GM12801 (cell line): ENCODE results near the gene MILR1.

Experiments used
- TF ChIP-seq, protein P1 (sequence below): IDR thresholded peaks from one replicate; pipeline ENCODE4 v1.5.1; 2011; ENCODE audit warnings: control low read depth; ENCODE audit not compliant: insufficient read length; ENCODE audit errors: extremely low read depth

MILR1 gene

DNA sequence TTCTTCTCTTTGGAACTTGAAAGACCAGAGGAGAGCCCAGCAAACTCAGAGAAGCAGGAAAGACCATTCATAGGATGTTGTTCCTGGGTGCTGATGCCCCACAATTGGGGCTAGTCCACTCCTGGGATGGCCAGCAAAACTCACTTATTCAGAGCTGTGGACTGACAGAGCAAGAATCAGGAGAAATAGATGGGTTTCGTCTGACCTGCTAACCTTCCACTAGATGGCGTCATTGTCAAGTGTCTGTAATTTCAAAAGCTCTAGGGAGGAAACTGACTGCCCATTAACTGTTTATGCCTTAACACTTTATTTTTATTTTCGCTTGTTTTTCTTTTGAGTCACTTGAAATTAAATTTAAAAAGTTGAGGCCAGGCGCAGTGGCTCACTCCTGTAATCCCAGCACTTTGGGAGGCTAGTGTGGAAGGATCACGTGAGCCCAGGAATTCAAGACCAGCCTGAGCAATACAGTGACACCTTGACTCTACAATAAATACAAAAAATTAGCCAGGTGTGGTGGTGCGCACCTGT is 28.7 kb upstream of the MILR1 start:
- TF ChIP-seq, protein P1, sequence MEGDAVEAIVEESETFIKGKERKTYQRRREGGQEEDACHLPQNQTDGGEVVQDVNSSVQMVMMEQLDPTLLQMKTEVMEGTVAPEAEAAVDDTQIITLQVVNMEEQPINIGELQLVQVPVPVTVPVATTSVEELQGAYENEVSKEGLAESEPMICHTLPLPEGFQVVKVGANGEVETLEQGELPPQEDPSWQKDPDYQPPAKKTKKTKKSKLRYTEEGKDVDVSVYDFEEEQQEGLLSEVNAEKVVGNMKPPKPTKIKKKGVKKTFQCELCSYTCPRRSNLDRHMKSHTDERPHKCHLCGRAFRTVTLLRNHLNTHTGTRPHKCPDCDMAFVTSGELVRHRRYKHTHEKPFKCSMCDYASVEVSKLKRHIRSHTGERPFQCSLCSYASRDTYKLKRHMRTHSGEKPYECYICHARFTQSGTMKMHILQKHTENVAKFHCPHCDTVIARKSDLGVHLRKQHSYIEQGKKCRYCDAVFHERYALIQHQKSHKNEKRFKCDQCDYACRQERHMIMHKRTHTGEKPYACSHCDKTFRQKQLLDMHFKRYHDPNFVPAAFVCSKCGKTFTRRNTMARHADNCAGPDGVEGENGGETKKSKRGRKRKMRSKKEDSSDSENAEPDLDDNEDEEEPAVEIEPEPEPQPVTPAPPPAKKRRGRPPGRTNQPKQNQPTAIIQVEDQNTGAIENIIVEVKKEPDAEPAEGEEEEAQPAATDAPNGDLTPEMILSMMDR: no peak

DNA sequence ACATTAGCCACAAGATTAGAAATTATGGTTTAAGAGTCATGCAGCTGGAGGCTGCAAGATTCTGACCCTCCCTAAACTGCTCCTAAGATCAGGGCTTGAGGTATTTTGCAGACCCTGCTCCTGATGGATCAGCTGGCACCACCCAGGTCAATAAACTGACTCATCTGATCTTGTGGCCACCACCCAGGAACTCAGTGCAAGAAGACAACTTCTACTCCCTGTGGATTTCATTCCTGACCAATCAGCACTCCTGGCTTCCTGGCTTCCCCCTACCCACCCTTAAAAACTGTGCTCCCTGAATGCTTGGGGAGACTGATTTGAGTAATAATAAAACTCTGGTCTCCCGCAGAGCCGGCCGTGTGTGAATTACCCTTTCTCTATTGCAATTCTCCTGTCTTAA is 25.0 kb upstream of the MILR1 start:
- TF ChIP-seq, protein P1: no peak

DNA sequence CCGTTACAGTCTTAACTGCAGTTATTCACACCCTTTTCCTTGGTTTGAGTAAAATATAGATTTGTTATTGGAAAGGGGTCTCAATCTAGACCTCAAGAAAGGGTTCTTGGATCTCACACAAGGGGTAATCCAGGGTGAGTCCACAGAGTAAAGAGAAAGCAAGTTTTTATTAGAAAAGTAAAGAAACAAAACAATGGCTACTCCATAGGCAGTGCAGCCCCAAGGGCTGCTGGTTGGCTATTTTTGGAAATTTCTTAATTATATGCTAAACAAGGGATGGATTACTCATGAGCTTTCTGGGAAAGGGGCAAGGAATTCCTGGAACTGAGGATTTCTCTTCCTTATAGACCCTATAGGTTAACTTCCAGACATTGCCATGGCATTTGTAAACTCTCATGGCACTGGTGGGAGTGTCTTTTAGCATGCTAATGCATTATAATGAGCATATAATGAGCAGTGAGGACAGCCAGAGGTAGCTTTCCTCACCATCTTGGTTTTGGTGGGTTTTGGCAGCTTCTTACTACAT is 24.5 kb upstream of the MILR1 start:
- TF ChIP-seq, protein P1: no peak

DNA sequence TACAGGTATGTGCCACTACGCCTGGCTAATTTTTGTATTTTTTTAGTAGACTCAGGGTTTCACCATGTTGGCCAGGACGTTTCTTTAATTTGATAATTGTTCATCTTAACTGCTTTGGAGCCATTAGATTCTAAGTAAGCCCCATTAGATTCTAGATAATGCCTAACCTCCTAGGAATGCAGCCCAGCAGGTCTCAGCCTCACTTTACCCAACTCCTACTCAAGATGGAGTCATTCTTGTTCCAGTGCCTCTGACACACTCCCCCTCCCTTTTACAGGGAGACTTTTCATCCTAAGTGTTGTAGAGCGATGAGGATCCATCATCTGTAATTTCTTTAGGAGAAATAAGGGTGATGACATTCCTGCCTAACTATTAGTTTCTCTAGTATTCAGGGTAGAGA is 23.7 kb upstream of the MILR1 start:
- TF ChIP-seq, protein P1: no peak

DNA sequence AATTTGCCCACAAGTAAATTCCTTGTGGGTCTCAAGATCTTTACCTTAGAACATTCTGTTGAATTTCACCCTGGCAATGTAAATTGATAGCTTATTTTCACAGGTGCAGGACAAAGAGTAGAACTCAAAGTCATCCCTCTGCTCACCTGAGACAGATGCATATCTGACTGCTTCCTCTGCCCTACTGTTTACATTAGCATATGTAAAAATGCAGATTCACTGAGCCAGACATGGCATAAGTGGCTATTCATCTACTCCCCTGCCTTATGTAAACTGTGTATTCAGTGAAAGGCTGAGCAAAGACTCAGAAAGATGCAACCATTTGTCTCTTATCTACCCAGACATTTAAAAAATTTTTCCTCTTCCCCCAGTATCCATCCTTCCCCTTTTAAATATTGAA is 22.3 kb upstream of the MILR1 start:
- TF ChIP-seq, protein P1: no peak

DNA sequence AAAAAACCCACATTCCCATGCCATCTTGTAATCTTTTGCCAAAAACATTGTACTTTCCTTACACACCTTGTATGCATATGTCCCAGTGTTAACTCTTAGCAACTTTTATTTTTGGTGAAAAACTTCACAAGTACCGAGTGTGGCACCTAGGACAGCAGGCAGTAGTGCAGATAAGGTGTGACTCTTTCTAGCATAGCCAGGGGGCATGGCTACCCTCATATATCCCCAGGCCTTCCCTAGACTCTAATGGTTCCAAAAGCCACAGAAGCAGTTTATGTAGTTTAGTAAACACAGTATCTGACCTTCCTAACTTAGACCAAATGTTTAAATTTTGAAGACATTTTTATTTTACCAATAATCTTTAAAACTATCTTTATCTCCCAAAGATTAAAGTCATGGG is 20.5 kb upstream of the MILR1 start:
- TF ChIP-seq, protein P1: no peak

DNA sequence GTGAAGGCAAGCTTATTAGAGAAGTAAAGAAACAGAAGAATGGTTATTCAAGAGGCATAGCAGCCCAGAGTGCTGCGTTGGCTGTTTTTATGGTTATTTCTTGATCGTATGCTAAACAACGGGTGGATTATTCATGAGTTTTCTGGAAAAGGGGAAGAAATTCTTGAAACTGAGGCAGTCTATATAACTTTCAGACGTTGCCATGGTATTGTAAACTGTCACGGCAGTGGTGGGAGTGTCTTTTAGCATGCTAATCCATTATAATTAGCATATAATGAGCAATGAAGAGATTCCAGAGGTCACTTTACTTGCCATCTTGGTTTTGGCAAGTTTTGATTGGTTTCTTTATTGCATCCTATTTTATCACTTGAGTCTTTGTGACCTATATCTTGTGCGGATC is 17.4 kb upstream of the MILR1 start:
- TF ChIP-seq, protein P1: no peak
